Stimulated activated CD8-positive, alpha-beta memory T cell treated with anti-CD3 and anti-CD28 coated beads, Interleukin-7, amount 100 ng/mL, for 1 hour (primary cell): ENCODE data around the gene LLGL1.

ENCODE experiments used
- DNase-seq, 2 donors: peaks; one replicate each; pipeline ENCODE4 v3.0.0-alpha.2; 2020; ENCODE audit warnings: low read depth in 2 of 2

LLGL1 gene

DNA sequence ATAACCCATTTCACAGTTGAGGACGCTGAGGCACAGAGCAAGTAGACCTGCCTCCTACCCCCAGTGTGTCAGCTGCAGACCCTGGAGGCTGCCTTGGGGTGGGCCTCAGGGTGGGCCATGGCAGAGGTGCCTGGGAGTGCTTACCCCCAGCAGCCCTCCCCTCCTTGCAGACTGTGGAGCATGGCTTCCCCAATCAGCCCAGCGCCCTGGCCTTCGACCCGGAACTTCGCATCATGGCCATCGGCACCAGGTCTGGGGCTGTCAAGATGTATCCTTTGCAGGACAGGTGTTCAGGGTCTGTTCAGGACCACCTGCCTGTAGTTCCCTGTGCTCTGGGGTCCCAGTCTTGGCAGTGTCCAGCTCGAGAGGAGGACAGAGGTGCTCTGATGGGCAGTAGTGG lies 4.3 kb downstream of the LLGL1 start:
- no peak for DNase-seq

DNA sequence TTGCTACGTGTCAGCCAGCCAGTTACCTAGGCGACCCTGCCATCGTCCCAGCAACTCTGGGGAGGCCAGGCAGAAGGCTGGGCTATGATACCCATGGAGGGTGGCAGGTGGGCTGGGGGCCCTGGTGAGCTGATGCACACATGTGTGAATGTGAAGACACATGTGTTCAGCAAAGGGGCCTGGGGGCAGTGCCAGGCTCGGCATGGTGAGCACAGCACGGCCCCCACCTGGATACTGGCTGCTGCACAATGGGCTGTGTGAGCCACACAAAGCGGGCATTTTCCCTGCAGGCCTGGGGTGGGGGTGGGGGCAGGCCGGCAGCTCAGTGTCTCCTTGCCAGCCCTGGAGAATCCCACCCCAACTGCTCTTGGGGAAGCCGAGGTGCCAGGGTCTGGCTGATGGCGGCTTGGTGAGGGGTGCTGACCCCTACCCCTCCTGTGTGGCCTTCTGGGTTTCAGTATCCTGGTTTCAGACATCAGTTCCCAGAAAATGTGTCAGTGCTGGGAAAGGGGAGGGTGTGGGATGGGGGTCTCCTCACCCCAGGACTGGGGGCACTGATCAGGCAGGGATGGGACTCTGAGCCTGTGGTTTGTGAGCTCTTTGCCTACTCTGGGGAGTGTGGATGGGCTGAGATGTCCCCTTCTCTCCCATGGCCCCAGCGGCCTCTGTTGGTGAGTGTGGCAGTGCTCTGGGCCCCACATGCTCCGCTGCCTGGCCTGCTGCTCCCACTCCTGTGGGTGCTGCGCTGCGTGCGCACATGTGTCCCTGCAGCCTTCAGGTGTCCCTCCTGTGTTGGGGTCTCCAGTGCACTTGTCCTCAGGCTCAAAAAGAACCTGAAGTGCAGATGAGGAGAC lies 5.1 kb downstream of the LLGL1 start:
- DNase-seq, result no peak

DNA sequence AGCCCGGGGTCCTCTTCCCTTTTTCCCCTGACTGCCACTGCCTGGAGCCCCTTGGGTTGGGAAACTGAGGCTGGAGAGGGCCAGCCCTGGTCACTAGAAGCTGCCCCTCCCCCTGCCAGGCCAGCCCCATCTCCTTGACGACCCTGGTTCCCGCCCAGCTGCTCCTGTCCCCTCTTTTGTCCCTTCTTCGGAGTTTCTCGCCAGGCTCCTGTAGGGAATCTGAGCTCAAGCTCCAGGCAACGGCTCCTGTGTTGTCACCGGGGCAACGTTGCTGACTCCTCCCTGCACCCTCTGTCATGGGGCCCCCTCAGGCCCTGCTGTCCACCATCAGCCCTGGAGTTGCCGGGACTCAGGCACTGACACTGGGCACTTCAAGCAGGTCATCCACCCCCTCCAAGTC lies 5.7 kb downstream of the LLGL1 start:
- DNase-seq, result no peak

DNA sequence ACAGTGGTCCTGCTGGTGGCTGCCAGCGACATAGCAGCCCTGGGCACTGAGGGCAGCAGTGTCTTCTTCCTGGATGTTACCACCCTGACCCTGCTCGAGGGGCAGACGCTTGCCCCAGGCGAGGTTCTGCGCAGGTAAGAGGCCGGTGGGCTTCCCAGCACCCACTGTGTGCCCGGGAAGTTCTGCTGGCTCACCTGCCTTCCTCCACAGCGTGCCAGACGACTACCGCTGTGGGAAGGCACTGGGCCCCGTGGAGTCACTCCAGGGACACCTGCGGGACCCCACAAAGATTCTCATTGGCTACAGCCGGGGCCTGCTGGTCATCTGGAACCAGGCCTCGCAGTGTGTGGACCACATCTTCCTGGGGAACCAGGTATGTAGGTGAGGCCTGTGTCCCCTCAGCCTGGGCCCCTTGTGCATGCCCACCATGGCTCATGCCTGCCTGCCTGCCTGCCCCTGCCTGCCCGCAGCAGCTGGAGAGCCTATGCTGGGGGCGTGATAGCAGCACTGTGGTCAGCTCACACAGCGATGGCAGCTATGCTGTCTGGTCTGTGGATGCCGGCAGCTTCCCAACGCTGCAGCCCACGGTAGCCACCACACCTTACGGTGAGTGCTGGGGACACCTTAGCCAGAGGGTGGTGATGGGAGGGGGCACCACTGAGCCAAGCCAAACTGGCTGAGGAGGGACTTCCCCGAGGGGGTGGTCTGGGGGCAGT lies 8.5 kb downstream of the LLGL1 start:
- no peak for DNase-seq

DNA sequence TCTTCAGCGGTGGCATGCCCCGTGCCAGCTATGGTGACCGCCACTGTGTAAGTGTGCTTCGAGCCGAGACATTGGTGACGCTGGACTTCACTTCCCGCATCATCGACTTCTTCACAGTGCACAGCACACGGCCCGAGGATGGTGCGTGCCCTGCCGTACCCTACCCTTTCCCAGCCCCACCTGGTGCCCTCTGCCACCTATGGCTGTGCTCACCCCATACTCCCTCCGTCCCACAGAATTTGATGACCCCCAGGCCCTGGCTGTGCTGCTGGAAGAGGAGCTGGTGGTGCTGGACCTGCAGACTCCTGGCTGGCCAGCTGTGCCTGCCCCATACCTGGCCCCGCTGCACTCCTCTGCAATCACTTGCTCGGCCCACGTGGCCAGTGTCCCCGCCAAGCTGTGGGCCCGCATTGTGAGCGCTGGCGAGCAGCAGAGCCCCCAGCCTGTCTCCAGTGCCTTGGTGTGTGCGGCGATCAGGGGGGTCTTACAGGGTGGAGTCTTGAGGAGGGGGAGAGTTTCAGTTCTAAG lies 9.5 kb downstream of the LLGL1 start:
- no peak for DNase-seq

DNA sequence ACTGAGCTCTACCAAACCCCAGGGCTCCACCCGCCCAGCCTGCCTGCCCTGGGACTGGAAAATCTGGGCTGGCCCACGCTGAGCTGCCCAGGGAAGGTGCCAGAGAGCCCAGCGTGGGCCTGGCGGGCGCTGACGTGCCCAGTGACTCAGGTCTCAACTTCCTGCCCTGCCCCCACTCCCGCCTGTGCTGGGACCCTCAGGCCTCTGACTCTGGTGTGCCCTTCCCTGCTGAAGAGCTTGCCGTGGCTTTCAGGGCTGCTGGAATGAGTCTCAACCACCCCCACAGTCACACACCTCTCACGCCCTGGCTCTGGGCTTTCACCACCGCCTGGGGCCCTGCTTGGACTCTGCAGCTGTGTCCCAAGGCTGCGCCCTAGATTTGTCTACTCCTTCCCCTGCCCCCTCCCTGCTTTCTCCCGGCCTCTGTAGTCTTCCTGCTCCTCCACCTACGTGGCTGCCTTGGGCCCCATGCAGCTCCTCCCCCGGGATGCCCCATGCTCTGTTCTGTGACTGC lies 10.4 kb downstream of the LLGL1 start:
- DNase-seq, result no peak

DNA sequence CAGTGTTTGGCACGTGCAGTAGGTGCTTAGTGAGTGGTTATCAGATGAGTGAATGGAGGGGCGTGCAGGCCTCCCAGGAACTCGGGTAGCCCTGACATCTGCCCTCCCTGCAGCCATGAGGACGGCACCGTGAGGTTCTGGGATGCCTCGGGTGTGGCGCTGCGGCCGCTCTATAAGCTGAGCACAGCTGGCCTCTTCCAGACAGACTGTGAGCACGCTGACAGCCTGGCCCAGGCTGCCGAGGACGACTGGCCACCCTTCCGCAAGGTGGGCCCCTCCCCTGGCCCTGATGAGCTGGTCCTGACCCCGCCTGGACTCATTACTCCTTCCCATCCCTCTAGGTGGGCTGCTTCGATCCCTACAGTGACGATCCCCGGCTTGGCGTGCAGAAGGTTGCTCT lies 11.1 kb downstream of the LLGL1 start:
- no peak for DNase-seq

DNA sequence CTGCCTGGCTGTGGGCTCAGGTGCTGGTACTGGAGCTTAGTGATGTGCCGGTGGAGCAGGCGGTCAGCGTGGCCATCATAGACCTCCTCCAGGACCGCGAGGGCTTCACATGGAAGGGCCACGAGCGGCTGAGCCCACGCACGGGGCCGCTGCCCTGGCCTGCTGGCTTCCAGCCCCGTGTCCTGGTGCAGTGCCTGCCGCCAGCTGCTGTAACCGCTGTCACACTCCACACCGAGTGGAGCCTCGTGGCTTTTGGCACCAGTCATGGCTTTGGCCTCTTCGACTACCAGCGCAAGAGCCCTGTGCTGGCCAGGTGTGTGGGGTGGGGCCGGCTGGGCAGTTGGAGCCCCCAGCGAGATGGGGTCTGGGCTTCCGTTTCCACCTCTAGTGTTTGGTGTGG lies 12.0 kb downstream of the LLGL1 start:
- no peak for DNase-seq

DNA sequence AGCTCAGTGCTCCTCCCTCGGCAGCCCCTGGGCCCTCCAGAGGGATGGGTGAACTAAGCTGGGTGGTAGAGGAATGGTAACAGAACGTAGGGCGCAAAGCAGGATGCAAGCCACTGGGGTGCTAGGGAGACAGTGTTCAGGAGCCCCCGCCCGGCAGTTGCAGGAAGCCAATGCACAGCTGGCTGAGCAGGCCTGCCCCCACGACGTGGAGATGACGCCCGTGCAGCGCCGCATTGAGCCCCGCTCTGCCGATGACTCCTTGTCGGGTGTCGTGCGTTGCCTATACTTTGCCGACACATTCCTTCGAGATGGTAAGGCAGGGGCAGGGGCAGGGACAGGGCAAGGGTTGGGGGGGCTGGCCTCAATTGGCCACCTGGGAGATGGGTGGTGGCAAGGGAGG lies 12.9 kb downstream of the LLGL1 start:
- no peak for DNase-seq

DNA sequence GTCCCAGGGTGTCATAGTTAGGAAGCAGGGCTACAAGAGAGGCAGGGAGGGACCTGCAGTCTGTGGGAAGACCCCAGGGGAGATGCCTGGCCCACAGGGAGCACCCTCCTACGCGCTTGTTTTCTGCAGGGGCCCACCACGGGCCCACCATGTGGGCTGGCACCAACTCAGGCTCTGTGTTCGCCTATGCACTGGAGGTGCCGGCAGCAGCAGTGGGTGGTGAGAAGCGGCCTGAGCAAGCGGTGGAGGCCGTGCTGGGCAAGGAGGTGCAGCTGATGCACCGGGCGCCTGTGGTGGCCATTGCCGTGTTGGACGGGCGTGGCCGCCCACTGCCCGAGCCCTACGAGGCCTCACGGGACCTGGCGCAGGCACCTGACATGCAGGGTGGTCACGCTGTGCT lies 15.0 kb downstream of the LLGL1 start:
- DNase-seq, result no peak

DNA sequence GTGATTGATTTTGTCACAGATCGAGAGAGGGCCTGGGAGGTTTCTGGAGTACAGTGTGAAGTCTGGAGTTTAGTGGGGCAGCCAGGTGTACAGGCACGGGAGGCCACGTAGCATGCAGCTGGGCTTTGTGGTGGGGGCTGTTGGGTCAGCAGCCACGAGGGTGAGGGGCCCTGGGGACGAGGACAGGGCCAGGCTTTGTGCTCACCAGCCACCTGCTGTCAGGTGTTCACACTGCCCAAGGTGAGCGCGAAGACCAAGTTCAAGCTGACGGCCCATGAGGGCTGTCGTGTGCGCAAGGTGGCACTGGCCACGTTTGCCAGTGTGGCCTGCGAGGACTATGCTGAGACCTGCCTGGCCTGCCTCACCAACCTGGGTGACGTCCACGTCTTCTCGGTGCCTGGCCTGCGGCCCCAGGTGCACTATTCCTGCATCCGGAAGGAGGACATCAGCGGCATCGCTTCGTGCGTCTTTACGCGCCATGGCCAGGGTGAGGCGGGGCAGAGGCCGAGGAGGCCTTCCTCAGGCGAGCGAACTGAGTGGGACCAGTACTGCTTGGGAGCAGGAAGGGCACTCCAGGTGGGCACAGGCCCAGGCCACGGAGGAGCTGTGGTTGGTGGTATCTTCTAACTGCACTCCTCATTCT lies 15.9 kb downstream of the LLGL1 start:
- DNase-seq, result no peak

DNA sequence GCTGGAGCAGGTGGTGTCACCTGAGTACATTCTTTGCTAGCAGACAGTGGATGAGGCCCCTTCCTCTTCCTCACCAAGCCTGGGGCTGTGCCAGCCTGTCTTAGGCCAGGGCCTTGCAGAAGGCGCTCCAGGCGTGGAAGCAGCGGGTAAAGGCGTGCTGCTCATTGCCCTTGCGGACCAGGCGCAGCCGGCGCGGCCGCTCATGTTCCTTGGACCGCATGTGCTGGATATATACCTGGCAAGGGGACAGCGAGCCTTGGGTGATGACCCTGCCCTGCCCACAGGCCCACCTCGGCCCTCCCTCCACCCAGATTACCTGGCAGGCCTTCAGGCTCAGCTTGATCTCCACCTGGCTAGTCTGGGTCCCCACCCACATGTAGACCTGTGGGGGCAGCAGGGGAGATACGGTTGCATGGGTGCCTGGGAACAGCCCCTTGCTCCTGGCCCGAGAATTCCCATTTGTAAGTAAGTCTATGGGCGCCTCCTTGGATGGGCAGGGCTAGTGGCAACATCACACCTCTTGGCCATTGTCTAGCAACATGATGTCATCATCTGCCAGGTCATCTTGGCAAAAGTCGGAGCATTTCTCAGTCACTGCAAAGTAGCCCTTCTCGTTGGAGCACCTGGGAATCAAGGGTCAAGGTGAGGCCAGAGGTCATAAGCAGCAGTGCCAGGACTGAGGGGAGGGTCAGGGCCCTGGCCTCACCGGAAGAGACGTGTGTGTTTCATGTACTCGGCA lies 19.8 kb downstream of the LLGL1 start:
- no peak for DNase-seq

DNA sequence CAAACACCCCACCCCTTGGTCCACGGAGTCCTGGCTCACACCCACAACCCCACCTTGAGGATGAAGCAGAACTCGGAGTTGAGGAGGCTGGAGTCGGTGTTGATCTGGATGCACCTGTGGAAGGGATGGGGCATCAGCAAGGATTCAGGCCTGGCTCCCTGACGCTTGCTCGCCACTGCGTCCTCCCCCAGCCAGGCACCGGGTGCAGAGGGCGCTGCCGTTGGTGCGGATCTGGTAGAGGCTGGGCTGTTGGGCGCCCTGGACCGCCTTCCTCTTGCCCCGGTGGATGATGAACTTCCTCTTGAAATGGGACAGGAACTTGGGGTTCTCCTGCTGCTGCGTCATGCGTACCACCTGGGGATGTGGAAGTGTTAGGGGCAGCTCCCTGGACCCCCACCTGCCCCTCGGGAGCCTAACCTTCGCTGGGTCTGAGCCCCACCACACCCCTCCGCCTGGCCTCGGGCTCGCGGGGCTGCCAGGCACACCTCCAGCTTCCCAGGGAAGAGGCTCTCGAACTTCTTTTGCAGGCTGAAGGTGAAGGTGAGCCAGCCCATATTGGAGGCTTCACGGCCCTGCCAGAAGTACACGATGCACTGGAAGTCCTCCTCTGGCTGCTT lies 20.8 kb downstream of the LLGL1 start:
- no peak for DNase-seq

DNA sequence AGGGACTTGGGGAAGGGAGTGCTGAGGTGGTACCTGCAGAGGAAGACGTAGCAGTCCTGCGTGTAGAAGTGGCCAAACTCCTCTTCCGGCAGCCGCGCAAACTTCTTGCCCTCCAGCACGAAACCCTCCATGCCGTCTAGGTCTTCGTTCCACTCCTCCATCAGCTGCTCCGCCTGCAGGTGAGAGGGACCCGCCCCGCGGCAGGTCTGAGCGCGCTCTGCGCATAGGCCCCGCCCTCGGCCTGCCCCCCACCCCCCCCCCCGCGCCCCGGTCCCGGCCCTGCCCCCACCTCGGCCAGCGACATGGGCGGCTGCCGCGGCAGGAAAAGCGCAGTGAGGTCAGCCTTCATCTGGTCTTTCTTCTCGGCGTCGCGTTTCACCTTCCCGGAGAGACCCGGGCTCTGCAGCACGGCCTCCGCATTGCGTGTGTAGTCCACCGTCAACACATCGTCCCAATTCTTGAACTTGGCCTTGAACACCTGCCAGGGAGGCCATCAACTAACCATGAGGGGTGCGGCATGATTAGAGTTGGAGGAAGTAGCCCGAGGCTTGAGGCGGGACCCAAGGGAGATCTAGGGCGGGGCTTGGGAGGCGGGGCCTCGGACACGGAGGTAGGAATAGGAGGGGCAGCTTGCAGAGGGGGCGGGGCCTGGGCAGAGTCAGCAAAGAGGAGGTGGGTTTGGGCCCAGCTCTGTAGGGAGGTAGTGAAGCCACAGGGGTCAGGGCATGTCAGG lies 21.6 kb downstream of the LLGL1 start:
- no peak for DNase-seq

DNA sequence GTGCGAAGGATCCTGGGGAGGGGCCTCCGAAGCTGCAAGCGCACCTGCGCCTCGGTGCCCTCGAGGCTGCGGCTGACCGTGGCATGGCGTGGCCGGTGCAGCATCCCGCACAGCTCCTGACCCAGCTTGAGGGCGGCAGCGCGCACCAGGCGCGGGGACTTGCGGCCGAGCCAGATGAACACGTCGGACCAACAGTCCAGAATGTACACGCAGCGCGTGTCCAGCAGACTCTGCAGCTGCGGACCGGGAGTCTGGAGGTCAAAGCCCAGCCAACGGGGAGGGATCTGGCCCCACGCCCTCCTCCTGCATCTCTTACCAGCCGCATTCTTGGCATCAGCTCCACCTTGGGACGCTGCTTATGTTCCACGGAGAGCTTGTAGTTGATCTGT lies 22.2 kb downstream of the LLGL1 start:
- DNase-seq, result no peak

DNA sequence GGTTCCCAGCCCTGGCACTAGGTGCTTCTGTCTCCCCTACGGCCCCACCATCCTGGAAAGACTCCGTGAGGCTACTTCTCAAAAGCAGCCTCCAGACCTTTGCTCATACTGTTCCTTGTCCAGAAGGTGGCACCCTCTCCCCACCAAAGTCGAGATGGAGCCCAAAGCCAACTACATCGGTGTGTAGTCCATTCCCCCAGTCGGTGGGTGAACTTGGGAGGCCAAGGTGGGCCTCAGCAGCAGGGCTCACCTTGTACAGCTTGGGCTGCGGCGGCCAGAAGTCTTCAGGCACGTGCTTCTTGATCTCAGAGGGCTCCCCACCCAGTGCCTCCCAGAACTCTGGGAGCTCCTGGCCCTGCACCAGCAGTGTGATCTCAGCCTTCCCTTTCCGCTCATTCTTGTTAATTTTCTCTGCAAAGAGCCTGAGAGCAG lies 22.9 kb downstream of the LLGL1 start:
- peak; percentile 27 to 35 for DNase-seq

DNA sequence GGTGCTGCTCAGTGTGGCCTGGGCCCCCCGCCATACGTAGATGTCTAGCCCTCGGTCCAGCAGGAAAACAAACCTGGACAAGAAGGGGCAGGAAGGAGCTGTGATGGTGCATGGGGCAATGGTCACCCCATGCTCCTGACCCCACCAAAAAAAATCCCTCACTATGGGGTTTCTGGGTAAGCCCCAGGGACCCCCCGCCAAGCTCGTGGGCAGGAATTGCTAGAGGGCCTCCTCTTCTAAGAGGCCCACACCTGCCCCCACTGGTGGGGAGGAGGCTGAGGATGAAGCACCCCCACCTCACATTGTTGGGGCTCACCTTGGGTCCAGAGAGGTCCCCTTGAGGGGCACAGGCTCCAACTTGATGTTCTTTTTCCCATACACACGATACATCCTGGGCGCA lies 23.4 kb downstream of the LLGL1 start:
- DNase-seq, result no peak

DNA sequence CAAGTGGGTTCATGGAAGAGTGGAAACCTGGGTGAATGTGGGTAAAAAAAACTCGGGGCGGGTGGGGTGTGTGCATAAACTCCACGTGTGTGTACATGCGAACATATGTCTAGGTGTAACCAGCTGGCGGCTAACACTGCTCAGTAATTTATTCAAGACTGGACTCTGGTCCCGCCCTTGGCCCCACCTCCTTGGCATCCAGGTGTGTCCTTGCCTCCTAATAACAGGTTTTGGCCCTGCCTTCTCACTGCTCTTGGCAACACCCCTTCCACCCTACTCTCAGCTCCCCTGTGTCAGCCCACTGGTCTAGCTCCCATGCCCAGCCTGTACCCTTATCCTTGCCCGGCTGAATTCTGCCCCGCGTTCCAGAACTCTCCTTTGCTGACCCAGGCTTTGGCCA lies 24.8 kb downstream of the LLGL1 start:
- no peak for DNase-seq

DNA sequence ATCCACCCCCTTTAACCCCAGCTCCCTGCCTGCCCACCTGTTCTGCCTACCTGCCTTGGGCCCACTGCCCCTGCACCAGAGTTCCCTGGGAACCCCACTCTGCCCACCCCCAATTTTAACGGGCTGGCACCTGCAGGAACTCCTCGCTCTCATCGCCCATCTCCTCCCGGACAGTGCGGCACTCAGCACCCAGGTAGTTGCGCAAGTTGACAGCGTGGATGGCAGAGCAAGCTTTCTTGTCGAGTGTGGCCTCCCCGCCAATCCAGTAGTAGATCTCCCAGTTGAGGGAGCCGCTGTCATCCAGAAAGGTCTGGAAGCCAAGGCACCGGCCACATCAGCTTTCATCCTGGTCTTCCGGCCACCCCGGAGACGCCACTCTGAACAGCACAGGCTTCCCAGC lies 25.3 kb downstream of the LLGL1 start:
- DNase-seq, result no peak

DNA sequence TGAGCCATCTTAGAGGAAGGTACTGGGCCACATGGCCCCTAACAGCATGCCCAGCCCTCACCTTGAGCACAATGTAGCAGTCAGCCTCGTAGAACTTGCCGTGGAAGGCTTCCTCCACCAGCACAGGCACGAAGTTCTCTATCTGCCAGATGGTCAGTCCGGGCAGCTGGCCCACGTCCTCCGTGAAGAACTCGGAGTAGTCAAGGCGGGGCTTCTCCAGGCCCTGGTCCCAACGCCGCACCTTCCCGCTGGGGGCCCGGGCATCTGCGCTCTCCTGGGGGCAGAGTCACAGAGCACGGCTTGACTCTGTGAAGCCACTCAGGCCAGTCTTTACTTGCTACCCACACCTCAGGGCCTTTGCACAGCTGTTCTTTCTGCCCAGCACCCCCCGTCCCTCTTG lies 25.8 kb downstream of the LLGL1 start:
- DNase-seq, result no peak

DNA sequence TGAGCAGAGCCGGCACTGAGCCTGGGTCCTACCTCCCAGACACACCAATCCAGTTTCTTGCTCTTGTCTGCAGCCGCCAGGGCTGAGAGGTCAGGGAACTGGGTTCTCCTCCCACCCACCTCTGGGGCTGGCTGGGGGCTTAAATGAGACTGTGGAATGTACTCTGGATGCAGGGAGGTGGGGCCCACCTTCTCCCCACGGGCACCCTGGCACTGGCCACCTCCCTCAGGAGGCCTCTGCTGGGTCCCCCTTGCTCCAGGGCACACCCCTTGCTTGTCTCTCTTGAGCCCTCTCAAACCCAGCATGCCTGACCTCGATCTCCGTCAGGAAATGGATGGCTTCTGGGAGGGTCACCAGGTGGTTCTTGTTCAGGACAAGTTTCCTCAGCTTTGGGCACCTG lies 26.7 kb downstream of the LLGL1 start:
- DNase-seq, result no peak
